Ascending aorta (tissue), 2 donors: ENCODE data around the gene FMO3. TPM values are rescaled to one million over a fixed set of nuclear protein-coding genes. Genes with fewer than 3 reads are reported as not detected.

Experiments used
- DNase-seq, 2 donors: peaks; one replicate each; pipeline ENCODE4 v3.0.0-alpha.2; 2019; ENCODE audit warnings: low spot score in 2 of 2
- H3K27ac ChIP-seq, 2 donors: fragments of 200-600 bp; sonication (generic); one replicate each; pipeline ENCODE4 v1.5.1; 2016 to 2017; ENCODE audit warnings: mild to moderate bottlenecking in 1 of 2
- H3K27me3 ChIP-seq: fragments of 200-600 bp; sonication (generic); one replicate; pipeline ENCODE4 v1.5.1; 2017
- H3K36me3 ChIP-seq, 2 donors: fragments of 200-600 bp; sonication (generic); one replicate each; pipeline ENCODE4 v1.5.1; 2016
- H3K4me1 ChIP-seq, 2 donors: fragments of 200-600 bp; sonication (generic); one replicate each; pipeline ENCODE4 v1.5.1; 2016 to 2017; ENCODE audit warnings: mild to moderate bottlenecking in 1 of 2
- H3K4me3 ChIP-seq, 2 donors: fragments of 200-600 bp; sonication (generic); one replicate each; pipeline ENCODE4 v1.5.1; 2016 to 2017; ENCODE audit warnings: mild to moderate bottlenecking in 1 of 2
- H3K9me3 ChIP-seq, 2 donors: fragments of 200-600 bp; sonication (generic); one replicate each; pipeline ENCODE4 v1.5.1; 2016
- CTCF ChIP-seq, 3 experiments: fragments of 200-600 bp in 2 of 3; fragments of 450-650 bp in 1 of 3; sonication (generic) in 2 of 3; IDR thresholded peaks; one replicate each; pipeline ENCODE4 v1.5.1; 2016 to 2019; ENCODE audit warnings: antibody characterized with exemption in 3 of 3, mild to moderate bottlenecking in 1 of 3, moderate library complexity in 1 of 3
- intact Hi-C: fragments of 100-400 bp; cut with DNase I; formaldehyde crosslinking; loops from one replicate; pipeline ENCODE4 v1.15.1; 2023
- total RNA-seq: library from RNA; depleted of rRNA; stranded (reverse); fragments of >200 nt; gene quantifications from one replicate; pipeline ENCODE4 v1.1.0, GENCODE V29; 2016

FMO3 gene
- total RNA-seq, 1 donor from 2014 or later, result 6.0 TPM

GRCh38 chr1:171083222-171083621 is 7.5 kb upstream of the FMO3 start:
- peak overlapping the region; percentile 78 to 80 for H3K27ac ChIP-seq
- peaks cover 0 to 10% of the 10 kb centered on the region in 2 donors for H3K4me1 ChIP-seq
- H3K36me3 ChIP-seq, result no peaks in the 10 kb centered on the region
- TF ChIP-seq CTCF (IDR thresholded peaks at IDR 0.05), result no peak
- DNase-seq, result no peak
- intact Hi-C loops, result loop anchor here (2.0 kb wide), 1 partner anchor 106 kb away; no protein-coding TSS in a partner anchor
- no peak overlapping the region for H3K4me3 ChIP-seq
- H3K9me3 ChIP-seq, result no peaks in the 10 kb centered on the region
- H3K27me3 ChIP-seq, result no peaks in the 10 kb centered on the region

GRCh38 chr1:171084091-171084490 is 6.6 kb upstream of the FMO3 start:
- no peaks in the 10 kb centered on the region for H3K9me3 ChIP-seq
- DNase-seq, result no peak
- H3K4me3 ChIP-seq, result no peak overlapping the region
- H3K27me3 ChIP-seq, result no peaks in the 10 kb centered on the region
- H3K27ac ChIP-seq, result peak overlapping the region in 1 of 2 donors; percentile 78
- intact Hi-C loops, result no loop called here
- TF ChIP-seq CTCF (IDR thresholded peaks at IDR 0.05), result no peak
- H3K4me1 ChIP-seq, result peaks cover 0 to 10% of the 10 kb centered on the region in 2 donors
- H3K36me3 ChIP-seq, result no peaks in the 10 kb centered on the region

- Histone ChIP-seq H3K4me3 (no peak overlapping the region), H3K4me1 (peaks cover 0 to 10% of the 10 kb centered on the region in 2 donors), H3K27ac (no peak overlapping the region), H3K9me3 (no peaks in the 10 kb centered on the region), H3K27me3 (no peaks in the 10 kb centered on the region), H3K36me3 (no peaks in the 10 kb centered on the region)
- no peak for TF ChIP-seq CTCF (IDR thresholded peaks at IDR 0.05)
- DNase-seq, result no peak
- intact Hi-C loops, result no loop called here
Observed at GRCh38 chr1:171084870-171085269, 5.8 kb upstream of the FMO3 start.

- no peak for DNase-seq
- no peaks in the 10 kb centered on the region for H3K27me3 ChIP-seq
- intact Hi-C loops, result no loop called here
Observed at GRCh38 chr1:171087896-171088295, 2.8 kb upstream of the FMO3 start.

GRCh38 chr1:171103862-171104261 is 13.2 kb downstream of the FMO3 start:
- no peak for DNase-seq
- intact Hi-C loops, result loop anchor here (5.0 kb wide), 1 partner anchor 43 kb away; no protein-coding TSS in a partner anchor
- H3K9me3 ChIP-seq, result no peaks in the 10 kb centered on the region
- H3K27me3 ChIP-seq, result no peaks in the 10 kb centered on the region
- TF ChIP-seq CTCF (IDR thresholded peaks at IDR 0.05), result no peak
- H3K27ac ChIP-seq, result no peak overlapping the region
- H3K4me3 ChIP-seq, result no peak overlapping the region
- no peaks in the 10 kb centered on the region for H3K36me3 ChIP-seq
- H3K4me1 ChIP-seq, result peaks cover 0 to 12% of the 10 kb centered on the region in 2 donors

More at GRCh38 chr1:171087896-171088295, 2.8 kb upstream of the FMO3 start:
- no peak for TF ChIP-seq CTCF (IDR thresholded peaks at IDR 0.05)
- Histone ChIP-seq H3K4me3 (no peak overlapping the region), H3K4me1 (peaks cover 0 to 3% of the 10 kb centered on the region in 2 donors), H3K9me3 (no peaks in the 10 kb centered on the region), H3K27ac (no peak overlapping the region), H3K36me3 (no peaks in the 10 kb centered on the region)
